GM15510 (cell line): Measurements from ENCODE around the gene RITA1.

Experiments
- POLR2A ChIP-seq: IDR thresholded peaks from 3 replicates; pipeline ENCODE4 v1.6.1; 2011; ENCODE audit warnings: borderline replicate concordance; ENCODE audit not compliant: insufficient read length; ENCODE audit errors: extremely low read depth

The RITA1 gene

GRCh38 chr12:113239288-113239771 lies 53.8 kb downstream of the RITA1 start:
- no peak for TF ChIP-seq POLR2A

DNA sequence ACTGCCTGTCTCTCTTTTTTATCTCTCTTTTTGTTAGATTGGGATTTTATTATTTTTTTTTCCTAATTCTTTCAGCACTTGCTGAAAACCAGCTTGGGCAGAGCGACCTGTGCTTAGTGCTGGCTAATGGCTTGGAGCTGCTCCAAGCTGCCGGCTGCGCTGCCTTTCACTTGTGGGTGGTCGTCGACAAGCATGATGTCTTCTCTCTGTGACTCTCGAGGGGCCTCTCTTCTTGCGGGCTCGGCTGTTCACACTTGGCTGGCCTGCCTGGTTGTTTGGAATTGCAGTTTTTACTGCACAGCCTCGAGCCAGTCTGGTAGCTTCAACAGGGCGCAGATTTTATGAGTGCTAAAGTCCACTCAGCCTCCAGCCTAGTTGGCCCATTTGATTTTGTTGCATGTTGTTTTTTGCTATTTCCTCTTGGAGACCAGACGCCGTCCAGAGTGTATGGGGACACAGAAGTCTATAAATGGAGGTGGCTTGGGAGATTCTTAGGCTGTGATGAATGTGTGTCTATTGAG lies 54.4 kb downstream of the RITA1 start:
- no peak for TF ChIP-seq POLR2A

DNA sequence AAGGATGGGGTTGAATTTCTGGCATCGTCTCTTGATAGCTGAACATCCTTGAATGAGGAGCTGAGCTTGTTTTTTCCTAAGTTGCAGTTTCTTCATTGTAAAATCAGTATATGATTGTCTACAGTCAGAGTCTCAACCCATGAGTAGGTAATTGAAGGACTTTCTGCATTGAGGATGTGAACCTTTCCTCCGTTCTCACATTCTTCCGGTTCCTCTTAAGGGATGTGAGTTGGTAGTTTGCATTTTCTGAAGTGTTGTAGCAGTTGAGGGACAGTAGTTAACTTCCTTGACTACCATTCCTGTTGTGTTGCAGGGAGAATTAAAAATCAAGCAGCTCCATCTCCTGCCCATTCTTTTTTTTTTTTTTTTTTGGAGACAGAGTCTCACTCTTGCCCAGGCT lies 54.9 kb downstream of the RITA1 start:
- no peak for TF ChIP-seq POLR2A

- TF ChIP-seq POLR2A: no peak
Measured at GRCh38 chr12:113241191-113242025, 55.9 kb downstream of the RITA1 start.
